Activated CD8-positive, alpha-beta memory T cell treated with anti-CD3 and anti-CD28 coated beads for 36 hours (primary cell): ENCODE data around the gene PTPRH. TPM values are rescaled to one million over a fixed set of nuclear protein-coding genes. Genes with fewer than 3 reads are reported as not detected.

Experiments used
- CTCF ChIA-PET: fragments of 350-600 bp; sonication (Branson Sonifier 250); formaldehyde crosslinking; loops from one replicate; lab custom pipeline; 2021; ENCODE audit warnings: antibody characterized with exemption; lab: Charles Lee
- POLR2A ChIA-PET: fragments of 350-600 bp; sonication (Branson Sonifier 250); formaldehyde crosslinking; loops from one replicate; lab custom pipeline; 2021; ENCODE audit warnings: antibody characterized with exemption; lab: Charles Lee
- total RNA-seq, 2 experiments: library from RNA; stranded (reverse); gene quantifications; one replicate each; pipeline ENCODE4 v1.2.3, GENCODE V29; 2021

Gene PTPRH, protein sequence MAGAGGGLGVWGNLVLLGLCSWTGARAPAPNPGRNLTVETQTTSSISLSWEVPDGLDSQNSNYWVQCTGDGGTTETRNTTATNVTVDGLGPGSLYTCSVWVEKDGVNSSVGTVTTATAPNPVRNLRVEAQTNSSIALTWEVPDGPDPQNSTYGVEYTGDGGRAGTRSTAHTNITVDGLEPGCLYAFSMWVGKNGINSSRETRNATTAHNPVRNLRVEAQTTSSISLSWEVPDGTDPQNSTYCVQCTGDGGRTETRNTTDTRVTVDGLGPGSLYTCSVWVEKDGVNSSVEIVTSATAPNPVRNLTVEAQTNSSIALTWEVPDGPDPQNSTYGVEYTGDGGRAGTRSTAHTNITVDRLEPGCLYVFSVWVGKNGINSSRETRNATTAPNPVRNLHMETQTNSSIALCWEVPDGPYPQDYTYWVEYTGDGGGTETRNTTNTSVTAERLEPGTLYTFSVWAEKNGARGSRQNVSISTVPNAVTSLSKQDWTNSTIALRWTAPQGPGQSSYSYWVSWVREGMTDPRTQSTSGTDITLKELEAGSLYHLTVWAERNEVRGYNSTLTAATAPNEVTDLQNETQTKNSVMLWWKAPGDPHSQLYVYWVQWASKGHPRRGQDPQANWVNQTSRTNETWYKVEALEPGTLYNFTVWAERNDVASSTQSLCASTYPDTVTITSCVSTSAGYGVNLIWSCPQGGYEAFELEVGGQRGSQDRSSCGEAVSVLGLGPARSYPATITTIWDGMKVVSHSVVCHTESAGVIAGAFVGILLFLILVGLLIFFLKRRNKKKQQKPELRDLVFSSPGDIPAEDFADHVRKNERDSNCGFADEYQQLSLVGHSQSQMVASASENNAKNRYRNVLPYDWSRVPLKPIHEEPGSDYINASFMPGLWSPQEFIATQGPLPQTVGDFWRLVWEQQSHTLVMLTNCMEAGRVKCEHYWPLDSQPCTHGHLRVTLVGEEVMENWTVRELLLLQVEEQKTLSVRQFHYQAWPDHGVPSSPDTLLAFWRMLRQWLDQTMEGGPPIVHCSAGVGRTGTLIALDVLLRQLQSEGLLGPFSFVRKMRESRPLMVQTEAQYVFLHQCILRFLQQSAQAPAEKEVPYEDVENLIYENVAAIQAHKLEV
- total RNA-seq, result not detected

DNA sequence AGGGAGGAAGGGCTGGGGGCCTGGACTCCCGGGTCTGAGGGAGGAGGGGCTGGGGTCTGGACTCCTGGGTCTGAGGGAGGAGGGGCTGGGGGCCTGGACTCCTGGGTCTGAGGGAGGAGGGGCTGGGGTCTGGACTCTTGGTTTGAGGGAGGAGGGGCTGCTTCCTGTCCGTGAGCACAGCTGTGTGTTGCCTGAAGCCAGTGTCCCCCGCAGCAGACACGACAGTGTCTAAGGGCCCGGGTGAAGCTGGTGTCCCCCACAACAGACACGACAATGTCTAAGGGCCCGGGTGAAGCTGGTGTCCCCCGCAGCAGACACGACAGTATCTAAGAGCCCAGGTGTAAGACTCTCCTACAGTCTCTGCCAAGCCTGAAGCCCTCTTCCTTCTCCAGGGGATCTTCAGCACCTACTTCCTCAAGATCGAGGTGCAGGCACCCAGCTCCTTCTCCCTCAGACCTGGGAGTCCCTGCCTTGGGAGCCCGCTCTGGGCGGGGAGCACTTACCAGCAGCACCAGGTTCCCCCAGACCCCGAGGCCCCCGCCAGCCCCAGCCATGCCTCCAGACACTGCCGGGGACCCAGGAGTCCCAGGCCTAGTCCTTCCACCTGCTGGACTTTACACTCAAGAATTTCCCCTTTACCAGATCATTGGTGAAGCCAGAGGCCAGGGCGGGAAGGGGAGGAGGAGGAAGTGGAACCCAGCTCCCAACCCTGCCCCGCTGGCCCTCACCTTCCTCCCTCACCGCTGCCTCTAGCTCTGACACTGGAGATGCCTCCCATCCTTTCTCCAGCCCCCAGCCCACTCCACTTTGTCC, at the start of gene PTPRH:
PTPRH (minus strand) TSS at position 622 of the 813 bp plus-strand sequence; CDS start at position 554, 68 bp downstream.
- ChIA-PET POLR2A (no interaction called here), CTCF (interaction anchor here (0.6 kb wide), 1 partner anchor 68 kb away, joined by 3 read pairs; no protein-coding TSS in a partner anchor)

DNA sequence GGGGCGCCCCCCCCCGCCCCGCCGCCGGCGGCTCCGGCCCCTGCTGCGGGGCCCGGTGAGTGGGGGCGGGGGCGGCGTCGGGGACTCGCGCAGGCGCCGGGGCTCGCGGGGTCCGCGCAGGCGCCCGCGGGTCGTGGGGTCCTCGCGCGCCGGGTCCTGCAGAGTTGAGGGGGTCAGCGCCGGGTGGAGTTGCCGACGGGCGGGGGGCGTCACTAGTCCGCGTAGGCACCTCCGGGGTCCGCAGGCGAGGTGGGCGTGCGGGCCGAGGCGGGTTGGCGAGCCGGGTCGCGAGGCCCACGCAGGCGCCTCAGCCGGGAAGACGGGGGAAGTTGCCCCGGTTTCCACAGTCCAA, 49.2 kb upstream of the PTPRH start:
- ChIA-PET POLR2A (interaction anchor here (1.3 to 2.3 kb wide), 3 partner anchors 126 to 218 kb away, joined by 7 to 17 read pairs (median 9); partner anchors contain the start of genes TMEM238, UBE2S and ZNF628), CTCF (interaction anchor here (1.4 kb wide), 1 partner anchor 43 kb away, joined by 4 read pairs; no protein-coding TSS in a partner anchor)

DNA sequence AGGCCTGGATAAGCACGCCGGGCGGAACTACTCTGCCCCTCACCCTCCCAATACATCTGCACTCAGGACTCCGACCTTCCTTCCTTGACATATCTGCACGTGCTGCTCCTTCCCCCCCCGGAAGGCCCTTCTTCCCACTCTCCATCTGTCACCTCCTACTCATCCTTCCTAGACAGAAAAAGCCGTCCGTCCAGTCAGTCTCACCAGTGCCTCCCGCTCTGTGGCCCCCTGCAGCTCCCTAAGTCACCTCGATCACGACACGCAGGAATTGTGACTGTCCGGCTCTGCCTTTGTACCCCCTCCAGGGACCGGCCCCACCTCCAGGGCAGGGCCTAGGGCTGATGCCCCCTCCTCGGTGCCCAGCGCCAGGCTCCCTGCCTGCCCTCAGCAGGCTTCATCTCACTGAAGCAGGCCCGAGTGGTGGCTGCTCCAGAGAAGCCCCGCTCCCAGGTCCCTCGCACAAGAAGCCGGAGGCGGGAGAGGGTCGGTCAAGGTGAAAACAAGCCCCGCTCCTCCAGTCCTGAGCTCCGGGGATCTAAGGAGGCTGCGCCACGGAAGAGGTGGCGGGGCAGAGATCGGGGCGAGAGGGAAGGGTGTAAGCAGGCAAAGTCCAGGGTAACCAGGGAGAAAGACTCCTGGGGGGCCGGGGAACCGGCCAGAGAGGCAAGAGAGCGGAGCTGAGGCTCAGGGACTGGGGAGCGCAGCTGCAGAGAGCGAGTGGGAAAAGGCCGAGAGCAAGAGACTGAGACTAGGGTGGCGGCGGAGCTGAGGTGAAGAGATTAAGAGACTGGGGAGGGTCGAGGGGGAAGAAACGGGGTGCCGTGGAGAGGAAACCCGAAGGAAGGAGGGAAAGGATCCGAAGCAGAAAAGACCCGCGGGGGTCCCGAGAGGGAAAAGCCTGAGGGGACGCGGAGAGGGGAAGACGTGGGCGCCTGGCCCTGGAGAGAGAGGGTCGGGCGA, 48.4 kb upstream of the PTPRH start:
- ChIA-PET POLR2A (interaction anchor here (1.5 to 1.8 kb wide), 2 partner anchors 22 to 385 kb away, joined by 5 to 7 read pairs; partner anchors contain the start of gene HSPBP1), CTCF (interaction anchor here (1.3 to 2.1 kb wide), 3 partner anchors 20 to 149 kb away, joined by 3 to 5 read pairs (median 4); no protein-coding TSS in a partner anchor)

DNA sequence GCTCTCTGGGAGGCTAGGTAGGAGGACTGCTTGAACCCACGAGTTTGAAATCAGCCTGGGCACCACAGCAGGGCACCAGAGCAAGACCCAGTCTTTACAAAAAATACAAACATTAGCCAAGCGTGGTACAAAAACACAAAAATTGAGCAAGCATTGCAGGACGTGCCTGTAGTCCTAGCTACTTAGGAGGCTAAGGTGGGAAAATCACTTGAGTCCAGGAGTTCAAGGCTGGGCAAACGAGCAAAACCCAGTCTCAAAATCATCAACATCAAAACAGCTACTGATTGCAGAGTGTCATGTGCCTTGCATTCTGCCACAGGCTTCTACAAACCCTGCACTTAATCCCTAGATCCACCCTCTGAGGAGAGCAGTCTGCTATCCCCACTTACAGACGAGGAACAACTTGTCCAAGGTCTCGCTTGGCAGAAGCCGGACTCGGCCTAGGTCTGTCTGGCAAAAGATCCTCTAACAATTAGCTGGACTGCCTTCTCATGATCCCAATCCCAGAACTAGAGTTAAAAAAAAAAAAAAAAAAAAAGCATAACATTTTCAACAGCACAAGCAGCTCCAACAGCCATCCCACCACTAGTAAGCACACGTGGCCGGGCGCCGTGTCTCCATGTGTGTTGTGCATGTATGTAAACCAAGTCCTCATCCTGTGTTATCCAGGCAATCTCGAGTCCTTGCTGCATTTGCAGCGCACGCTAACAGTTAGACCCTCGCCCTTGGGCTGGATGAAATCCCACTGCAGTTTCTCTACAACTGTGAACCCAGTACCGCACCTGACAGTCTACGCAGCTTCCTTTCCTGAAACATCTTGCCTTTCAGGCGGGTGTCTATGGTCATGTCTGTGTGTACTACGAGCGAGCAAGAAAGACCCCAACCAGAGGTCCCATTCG, 47.5 kb upstream of the PTPRH start:
- POLR2A ChIA-PET, result interaction anchor here (1.3 to 2.9 kb wide), 5 partner anchors 23 to 386 kb away, joined by 3 to 11 read pairs (median 5); partner anchors contain the start of genes FIZ1, HSPBP1, UBE2S and ZNF524
- CTCF ChIA-PET, result interaction anchor here (0.6 to 2.1 kb wide), 5 partner anchors 21 to 150 kb away, joined by 3 to 5 read pairs (median 3); no protein-coding TSS in a partner anchor

DNA sequence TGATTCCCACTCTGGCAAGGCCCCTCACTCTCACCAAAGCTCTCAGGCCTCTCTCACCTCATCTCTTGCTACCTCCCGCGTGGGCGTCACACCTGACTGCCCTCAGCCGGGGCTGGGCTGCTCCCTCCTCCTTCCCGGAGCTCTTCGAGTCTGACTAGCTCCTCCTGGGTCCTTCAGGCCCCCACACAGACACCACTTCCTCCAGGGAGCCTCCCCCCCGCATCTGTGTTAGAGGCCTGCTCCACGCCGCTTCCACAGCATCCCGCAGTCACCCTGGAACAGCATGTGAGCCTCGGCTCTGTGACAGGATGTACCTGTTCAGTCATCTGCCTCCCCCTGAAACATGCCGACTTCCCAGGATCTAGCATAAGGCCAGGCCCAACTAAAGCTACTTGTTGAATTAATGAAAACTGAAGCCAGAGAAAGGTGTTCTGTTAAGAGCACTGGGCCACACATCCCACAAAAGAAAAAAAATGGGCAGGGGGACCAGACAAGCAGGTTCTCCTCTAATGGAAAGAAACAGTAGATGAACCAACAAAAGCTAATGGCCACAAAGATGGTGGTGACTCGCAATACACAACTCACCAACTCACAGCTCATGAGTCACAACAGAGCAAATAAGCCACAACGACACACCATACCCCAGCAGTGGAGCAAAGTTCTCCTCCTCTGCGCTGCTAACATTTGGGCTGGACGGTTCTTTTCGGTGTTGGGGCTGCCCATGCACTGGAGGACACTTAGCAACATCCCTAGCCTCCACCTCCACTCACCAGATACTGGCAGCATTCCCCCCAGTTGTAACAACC, 46.5 kb upstream of the PTPRH start:
- CTCF ChIA-PET, result interaction anchor here (0.7 to 2.4 kb wide), 7 partner anchors 45 to 162 kb away, joined by 3 to 10 read pairs (median 5); partner anchors contain the start of gene TMEM238

DNA sequence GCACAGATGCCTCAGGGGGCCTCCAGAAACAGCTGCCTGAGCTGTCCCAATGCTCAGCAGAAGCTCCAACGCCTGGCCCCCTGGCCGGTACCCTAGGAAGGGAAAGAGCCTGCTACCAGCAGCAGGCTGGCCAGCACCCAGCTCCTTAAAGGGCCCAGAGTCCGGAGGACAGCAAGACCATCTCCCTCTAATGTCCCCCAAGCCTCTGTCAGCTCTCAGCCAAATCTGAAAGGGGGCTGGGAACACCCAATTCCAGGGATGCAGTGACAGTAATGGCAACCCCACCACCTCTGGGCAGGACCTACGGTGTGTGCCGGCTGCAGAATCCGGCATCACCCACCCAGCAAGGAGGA, 45.3 kb upstream of the PTPRH start:
- POLR2A ChIA-PET, result interaction anchor here (0.9 to 2.9 kb wide), 7 partner anchors 22 to 345 kb away, joined by 3 to 17 read pairs (median 4); partner anchors contain the start of genes FIZ1, HSPBP1, KMT5C and TMEM238
- CTCF ChIA-PET, result interaction anchor here (1.0 to 2.4 kb wide), 7 partner anchors 25 to 212 kb away, joined by 3 to 10 read pairs (median 5); partner anchors contain the start of genes HSPBP1, KMT5C and TMEM238

More for the DNA sequence above, 46.5 kb upstream of the PTPRH start:
- POLR2A ChIA-PET, result interaction anchor here (1.1 to 2.9 kb wide), 8 partner anchors 24 to 387 kb away, joined by 3 to 17 read pairs (median 6); partner anchors contain the start of genes FIZ1, HSPBP1, KMT5C and TMEM238

DNA sequence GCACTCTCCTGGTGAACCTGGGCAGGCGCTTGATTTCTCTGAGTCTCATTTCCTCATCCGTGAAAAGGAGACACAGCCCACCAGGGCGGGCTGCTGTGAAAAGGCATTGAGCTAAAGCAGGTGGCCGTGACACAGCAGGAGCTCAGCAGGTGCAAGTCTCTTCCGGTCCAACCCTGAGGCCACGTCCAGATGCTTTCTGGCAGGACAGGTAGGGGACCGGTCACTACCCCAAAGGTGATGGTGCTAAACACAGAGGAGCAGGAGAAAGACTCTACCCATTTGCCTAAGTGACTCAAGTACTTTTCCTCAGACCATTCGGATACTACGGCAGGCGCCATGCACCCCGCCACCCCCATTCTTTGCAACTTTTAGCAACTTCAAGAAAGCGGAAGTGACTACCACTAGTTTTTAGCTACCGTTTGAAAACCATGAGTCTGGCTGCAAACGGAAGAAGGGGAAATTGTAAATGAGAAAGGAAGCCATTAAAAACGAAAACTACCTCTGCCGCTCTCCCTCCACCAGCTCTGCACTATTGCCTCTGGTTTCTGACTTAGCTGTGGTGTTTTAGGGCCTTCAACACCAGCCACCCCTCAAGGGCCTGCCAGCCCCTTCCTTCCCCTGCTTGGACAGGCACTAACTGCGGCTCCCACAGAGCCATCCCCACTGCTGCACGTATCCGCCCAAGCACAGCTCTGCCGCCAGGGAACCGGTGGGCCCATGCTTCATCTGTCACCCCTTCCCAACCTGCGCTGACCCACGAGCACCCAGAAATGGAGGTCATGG, 44.7 kb upstream of the PTPRH start:
- POLR2A ChIA-PET, result interaction anchor here (0.9 to 2.9 kb wide), 7 partner anchors 22 to 207 kb away, joined by 3 to 17 read pairs (median 4); partner anchors contain the start of genes HSPBP1, ISOC2, KMT5C and TMEM238
- CTCF ChIA-PET, result interaction anchor here (0.8 to 2.4 kb wide), 7 partner anchors 22 to 213 kb away, joined by 3 to 10 read pairs (median 5); partner anchors contain the start of genes HSPBP1, KMT5C and TMEM238

DNA sequence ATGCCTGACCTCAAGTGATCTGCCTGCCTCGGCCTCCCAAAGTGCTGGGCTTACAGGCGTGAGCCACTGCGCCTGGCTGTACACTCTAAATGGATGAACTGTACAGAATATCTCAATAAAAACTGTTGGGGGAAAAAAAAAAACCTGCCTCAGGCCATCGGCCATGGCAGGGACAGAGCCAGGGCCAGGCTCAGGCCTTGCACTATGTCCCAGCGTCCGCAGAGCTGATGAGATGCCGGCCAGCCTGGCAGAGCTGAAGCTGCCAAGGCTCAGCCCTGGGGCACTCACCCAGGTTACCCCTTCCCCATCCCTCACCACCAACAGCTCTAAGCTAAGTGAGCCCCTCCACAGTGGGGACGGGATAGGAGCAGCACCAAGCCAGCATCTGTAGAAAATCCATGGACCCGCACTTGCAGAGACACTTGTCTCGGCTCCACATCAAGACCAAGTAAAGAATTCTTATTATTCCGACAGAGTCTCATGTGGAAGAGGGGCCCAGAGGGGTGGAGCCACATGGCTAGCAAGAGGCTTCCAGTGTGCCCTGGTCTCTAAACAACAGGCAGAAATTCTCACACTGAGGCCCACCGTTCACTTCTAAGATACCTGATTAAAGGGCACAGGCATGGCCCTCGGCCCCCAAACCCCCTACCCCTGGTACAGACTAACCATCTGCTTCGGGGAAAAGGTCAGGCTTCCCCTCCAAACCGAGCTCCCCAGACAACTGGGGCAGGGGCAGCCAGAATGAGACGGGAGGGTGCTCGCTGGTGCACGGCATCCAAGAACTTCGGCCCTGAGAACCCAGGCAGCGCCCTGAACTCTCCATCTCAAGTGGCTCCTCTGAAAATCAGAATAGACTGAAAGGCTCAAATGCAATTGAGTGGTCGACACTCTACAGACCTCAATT, 43.7 kb upstream of the PTPRH start:
- POLR2A ChIA-PET, result interaction anchor here (1.1 to 2.4 kb wide), 2 partner anchors 131 to 208 kb away, joined by 3 to 17 read pairs; partner anchors contain the start of genes ISOC2 and TMEM238
- CTCF ChIA-PET, result interaction anchor here (1.4 kb wide), 1 partner anchor 87 kb away, joined by 3 read pairs; the partner anchor contains the start of gene KMT5C

DNA sequence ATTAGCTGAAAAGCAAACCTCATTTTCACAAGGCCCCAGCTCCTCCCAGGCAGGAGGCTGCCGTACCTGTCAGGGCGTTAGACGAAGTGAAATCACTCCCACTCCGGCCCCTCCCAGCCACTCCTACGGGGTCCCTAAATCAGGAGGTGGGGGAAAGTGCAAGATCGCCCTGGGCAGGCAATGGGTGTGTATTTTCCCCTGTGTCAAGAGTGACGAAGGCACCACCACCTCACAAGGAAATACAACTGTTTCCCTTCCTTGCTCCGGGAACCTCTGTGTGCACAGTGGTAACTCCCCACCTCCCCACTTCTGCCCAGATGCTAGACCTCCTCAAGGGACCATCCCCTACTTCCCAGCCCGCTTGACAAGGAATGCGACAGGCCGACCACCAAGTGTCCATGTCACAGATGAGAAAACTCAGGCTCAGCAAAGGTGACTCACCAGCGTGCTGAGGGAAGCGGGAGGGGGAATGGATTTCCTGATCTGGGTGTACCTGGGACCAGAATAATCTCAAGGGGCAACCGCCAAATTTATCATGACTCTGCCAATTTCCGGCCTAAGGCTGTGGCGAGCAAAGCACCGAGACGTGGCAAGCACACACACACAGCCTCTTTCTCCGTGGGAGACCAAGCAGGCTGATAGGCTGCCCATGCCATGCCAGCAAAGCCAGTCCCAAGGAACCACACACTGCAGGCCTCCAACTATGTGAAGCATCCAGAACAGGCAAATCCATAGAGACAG, 42.2 kb upstream of the PTPRH start:
- ChIA-PET POLR2A (interaction anchor here (0.6 kb wide), 1 partner anchor 12 kb away, joined by 3 read pairs; no protein-coding TSS in a partner anchor), CTCF (no interaction called here)

DNA sequence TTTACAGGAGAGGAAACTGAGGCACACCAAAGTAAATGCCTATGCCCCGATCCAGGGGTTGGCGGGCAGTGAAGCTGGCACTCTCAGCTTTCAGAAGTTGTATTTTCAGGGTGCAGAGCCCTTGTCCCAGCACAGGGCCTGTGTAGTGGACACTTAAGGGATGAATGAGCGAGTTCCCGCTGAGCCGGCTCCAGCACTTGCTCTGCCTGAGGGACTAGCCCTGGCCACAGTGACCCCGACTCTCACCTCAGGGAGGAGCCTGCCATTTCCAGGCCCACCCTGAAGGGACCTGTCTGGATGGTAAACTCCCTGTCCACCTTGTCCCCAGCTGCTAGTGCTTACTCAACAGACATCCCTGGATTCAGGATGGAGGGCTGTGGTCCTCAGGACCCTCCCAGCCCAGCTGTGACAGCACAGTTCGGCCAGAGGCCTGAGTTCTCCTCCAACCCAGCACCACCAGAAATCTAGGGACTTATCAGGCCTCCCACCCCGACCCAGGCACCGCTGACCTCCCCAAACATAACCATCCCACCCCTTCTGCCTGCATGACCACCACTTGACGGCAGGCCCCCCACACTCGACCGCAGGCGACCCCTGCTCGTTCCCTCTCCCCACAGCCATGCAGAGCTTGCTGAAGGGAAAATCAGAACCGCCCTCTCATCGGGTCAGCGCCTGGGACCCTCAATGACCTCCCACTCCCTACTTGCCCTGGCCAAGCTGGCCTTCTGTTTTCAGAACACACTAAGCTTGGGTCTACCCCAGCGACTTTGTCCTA, 41.1 kb upstream of the PTPRH start:
- CTCF ChIA-PET, result no interaction called here
- POLR2A ChIA-PET, result interaction anchor here (0.6 kb wide), 1 partner anchor 11 kb away, joined by 3 read pairs; no protein-coding TSS in a partner anchor

DNA sequence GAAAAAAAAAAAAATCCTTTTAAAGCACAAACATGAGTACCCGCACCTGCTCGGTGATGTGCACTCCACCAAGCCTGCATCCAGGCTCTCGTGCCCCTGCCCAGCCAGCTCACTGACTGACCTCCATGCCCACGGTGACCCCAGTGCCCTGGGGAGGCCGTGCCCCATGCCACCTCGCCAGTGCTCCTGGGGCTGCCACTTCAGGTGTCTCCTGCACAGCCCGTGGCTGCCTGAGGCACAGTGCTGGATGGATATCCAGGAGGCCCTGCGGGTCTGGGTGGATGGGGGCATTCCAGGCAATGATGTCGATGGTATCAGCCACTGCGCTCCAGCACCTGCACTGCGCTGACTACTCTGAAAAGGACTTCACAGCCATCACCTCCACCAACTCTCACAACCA, 40.5 kb upstream of the PTPRH start:
- CTCF ChIA-PET, result interaction anchor here (0.5 kb wide), 1 partner anchor 389 kb away, joined by 4 read pairs; no protein-coding TSS in a partner anchor
- POLR2A ChIA-PET, result no interaction called here
